Chondrocyte (in vitro differentiated cells): ENCODE data around the gene SIX3. TPM values are rescaled to one million over a fixed set of nuclear protein-coding genes. Genes with fewer than 3 reads are reported as not detected.

Experiments
- DNase-seq: peaks from one replicate; pipeline ENCODE4 v3.0.0; 2021; ENCODE audit warnings: mixed read lengths, low spot score
- H3K27ac Mint-ChIP-seq: one replicate; pipeline ENCODE4 v1.8.0; 2021; ENCODE audit warnings: mild to moderate bottlenecking, moderate library complexity, mixed read lengths; ENCODE audit not compliant: unreplicated experiment
- H3K27me3 Mint-ChIP-seq: 2 replicates; pipeline ENCODE4 v1.8.0; 2021; ENCODE audit warnings: low read depth, mixed read lengths
- H3K36me3 Mint-ChIP-seq: 2 replicates; pipeline ENCODE4 v1.8.0; 2021; ENCODE audit warnings: low read depth, mixed read lengths
- H3K4me1 Mint-ChIP-seq: 2 replicates; pipeline ENCODE4 v1.8.0; 2021; ENCODE audit warnings: low read depth, mild to moderate bottlenecking, mixed read lengths
- H3K4me3 Mint-ChIP-seq: one replicate; pipeline ENCODE4 v1.8.0; 2021; ENCODE audit warnings: mild to moderate bottlenecking, moderate library complexity, mixed read lengths; ENCODE audit not compliant: unreplicated experiment
- H3K9me3 Mint-ChIP-seq: 2 replicates; pipeline ENCODE4 v1.8.0; 2021; ENCODE audit warnings: low read depth, mixed read lengths
- total RNA-seq: library from RNA; stranded (reverse); gene quantifications from 3 replicates; pipeline ENCODE4 v1.2.1, GENCODE V29; 2021
- TF ChIP-seq, protein P1 (sequence below): fragments of 200-600 bp; sonication (generic); IDR thresholded peaks from 2 replicates; pipeline ENCODE4 v1.5.0; 2021; ENCODE audit warnings: antibody characterized with exemption, mild to moderate bottlenecking, moderate library complexity

SIX3 gene
- total RNA-seq, 1 donor from 2014 or later = not detected

DNA sequence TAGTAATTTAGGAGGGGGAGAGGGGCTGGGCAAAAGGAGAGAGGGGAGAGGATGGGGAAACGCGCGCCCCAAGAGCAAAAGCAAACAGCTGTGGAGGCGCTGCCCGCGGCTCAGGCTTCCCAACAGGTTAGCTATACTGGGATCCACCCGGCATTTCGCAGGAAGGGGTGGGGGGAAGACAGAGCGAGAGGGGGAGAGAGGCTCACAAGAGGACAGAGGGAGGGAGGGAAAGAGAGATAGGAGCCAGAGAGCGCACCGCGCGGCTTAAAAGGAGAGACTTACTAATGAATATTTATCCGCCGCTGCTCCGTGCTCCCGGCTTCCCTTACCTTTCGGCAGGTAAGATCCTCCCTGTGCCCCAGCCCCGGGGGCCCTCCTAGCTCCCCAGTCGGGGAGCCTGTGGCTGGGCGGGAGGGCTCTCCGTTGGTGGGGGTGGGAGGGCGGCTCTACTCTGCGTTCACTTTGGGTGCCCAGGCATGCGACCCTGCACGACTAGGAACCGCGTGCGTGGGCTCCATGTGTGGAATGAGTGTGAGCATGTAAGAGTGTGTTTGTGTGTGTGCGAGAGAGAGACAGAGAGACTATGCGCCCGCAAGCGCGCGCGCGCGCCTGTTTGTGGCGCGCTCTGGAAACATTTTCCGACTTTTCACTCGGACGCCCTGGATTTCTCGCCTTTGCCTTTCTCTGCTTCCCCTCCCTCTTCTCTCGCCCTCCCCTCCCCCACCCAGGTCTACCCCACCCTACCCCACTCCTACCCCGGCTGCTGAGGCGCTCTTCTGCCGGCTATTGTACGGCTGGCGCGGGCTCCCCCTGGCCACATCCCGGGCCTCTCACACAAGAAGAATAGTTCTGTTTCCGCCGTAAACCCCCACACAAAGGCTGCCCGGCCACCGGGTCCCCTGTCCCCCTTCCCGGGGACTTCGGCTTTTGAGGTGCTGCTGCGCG, 7.2 kb upstream of the SIX3 start:
- no peak overlapping the region for H3K27ac Mint-ChIP-seq
- TF ChIP-seq, protein P1, sequence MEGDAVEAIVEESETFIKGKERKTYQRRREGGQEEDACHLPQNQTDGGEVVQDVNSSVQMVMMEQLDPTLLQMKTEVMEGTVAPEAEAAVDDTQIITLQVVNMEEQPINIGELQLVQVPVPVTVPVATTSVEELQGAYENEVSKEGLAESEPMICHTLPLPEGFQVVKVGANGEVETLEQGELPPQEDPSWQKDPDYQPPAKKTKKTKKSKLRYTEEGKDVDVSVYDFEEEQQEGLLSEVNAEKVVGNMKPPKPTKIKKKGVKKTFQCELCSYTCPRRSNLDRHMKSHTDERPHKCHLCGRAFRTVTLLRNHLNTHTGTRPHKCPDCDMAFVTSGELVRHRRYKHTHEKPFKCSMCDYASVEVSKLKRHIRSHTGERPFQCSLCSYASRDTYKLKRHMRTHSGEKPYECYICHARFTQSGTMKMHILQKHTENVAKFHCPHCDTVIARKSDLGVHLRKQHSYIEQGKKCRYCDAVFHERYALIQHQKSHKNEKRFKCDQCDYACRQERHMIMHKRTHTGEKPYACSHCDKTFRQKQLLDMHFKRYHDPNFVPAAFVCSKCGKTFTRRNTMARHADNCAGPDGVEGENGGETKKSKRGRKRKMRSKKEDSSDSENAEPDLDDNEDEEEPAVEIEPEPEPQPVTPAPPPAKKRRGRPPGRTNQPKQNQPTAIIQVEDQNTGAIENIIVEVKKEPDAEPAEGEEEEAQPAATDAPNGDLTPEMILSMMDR = peak; percentile 10
- peaks cover 3% of the 10 kb centered on the region for H3K36me3 Mint-ChIP-seq
- peaks cover 73% of the 10 kb centered on the region for H3K27me3 Mint-ChIP-seq
- peak overlapping the region; percentile 64 for H3K4me3 Mint-ChIP-seq
- DNase-seq = no peak
- peaks cover 32% of the 10 kb centered on the region for H3K4me1 Mint-ChIP-seq
- no peaks in the 10 kb centered on the region for H3K9me3 Mint-ChIP-seq

DNA sequence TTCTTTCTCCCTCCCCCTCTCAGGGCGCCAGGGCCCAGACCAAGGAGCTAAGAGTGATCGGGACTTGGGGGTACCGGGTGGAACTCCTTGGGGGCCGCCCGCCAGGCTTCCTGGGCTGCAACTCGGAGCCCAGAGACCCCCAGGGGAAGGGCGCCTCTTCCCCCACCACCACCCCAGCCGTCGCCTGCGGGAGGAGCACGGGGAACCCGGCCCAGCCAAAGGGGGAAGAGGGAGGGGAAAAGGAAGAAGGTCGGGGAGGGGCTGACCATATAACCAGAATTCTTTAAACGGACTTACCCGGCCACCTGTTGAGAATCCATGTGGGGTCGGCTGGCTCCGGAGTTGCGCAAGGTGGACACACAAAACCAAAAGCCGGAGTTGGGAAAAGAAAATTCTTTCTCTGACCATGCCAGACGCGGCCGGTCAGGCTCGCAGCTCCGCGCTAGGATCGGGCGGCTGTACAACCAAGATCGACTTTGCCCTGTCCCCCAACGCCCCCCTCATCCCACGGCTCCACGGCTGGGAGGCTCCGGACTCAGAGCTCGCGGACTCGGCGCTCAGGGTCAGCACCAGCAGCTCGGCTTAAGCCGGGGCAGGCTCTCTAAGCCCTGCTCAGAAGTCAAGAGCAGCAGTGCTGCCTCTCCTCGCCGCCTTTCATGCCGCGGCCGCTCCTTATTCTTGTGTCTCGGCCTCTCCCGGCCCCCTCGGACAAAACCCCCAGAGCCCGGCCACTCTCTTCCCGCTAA, 6.3 kb upstream of the SIX3 start:
- Mint-ChIP-seq H3K27me3 (peaks cover 76% of the 10 kb centered on the region), H3K36me3 (peaks cover 3% of the 10 kb centered on the region), H3K27ac (no peak overlapping the region), H3K9me3 (no peaks in the 10 kb centered on the region), H3K4me1 (peaks cover 30% of the 10 kb centered on the region), H3K4me3 (peak overlapping the region; percentile 64)
- TF ChIP-seq, protein P1 = no peak
- DNase-seq = no peak

DNA sequence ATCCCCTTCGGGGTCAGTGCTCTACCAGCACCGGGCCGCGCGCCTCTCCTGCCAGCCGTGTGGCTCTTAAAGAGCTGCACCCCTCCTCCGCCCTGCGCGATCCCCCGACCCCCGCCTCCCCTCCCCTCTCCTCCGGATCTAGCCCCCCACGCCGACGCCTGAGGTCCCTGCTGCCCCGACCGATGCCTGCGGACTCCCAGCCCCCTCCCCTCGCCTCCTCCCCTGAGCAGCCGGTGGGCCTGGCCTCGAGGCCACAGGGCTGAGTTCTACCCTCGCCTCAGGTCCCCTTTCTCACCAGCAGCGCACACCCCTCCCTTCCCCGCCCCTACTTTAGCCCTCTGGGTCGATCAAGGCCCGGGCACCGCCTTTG, 5.8 kb upstream of the SIX3 start:
- no peaks in the 10 kb centered on the region for H3K9me3 Mint-ChIP-seq
- H3K4me3 Mint-ChIP-seq = peak overlapping the region; percentile 64
- H3K4me1 Mint-ChIP-seq = peaks cover 26% of the 10 kb centered on the region
- H3K27me3 Mint-ChIP-seq = peaks cover 74% of the 10 kb centered on the region
- TF ChIP-seq, protein P1 = no peak
- H3K36me3 Mint-ChIP-seq = peaks cover 3% of the 10 kb centered on the region
- no peak overlapping the region for H3K27ac Mint-ChIP-seq
- no peak for DNase-seq

DNA sequence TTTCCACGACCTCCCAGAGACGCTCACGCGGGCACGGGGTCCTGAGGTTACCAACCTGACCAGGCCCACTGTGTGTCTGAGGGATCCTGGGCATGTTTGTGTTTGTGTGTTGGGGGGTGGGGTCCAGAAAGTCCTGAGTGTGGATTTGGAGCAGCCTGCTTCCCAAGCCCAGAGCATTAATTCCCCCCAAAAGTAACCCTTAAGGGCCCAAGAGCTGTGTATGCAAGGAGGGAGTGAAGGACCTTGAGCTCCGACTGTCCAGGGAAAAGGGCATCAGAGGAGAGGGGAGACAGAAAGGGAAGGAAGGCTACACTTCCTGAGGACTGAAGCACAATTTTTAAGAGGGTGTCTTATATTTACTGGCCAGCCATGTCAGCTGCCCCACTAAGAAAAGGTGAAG, 5.2 kb upstream of the SIX3 start:
- Mint-ChIP-seq H3K27me3 (peaks cover 73% of the 10 kb centered on the region), H3K4me3 (no peak overlapping the region)

More for the DNA sequence above, 5.2 kb upstream of the SIX3 start:
- peaks cover 28% of the 10 kb centered on the region for H3K4me1 Mint-ChIP-seq
- H3K9me3 Mint-ChIP-seq = no peaks in the 10 kb centered on the region
- no peak overlapping the region for H3K27ac Mint-ChIP-seq
- DNase-seq = no peak
- TF ChIP-seq, protein P1 = no peak
- peaks cover 3% of the 10 kb centered on the region for H3K36me3 Mint-ChIP-seq
